Measurements from ENCODE around the gene SMC6. TPM values are rescaled to one million over a fixed set of nuclear protein-coding genes. Genes with fewer than 3 reads are reported as not detected.

The SMC6 gene
- total RNA-seq, 6 experiments from 2014 or later, result 13.4 to 17.6 (median 16.6) TPM

GRCh38 chr2:17615147-17615546 is 138.5 kb downstream of the SMC6 start:
- no peak for TF ChIP-seq CTCF (IDR thresholded peaks at IDR 0.05)
- DNase-seq, result no peak
- no peak overlapping the region for H3K4me3 Mint-ChIP-seq
- H3K36me3 Mint-ChIP-seq (ENCODE audit: low read depth), result no peaks in the 10 kb centered on the region
- H3K27ac Mint-ChIP-seq, result no peak overlapping the region
- peaks cover 4% of the 10 kb centered on the region for H3K27me3 Mint-ChIP-seq (ENCODE audit: insufficient read depth)
- peaks cover 12% of the 10 kb centered on the region for H3K4me1 Mint-ChIP-seq (ENCODE audit: low read depth)
- no peaks in the 10 kb centered on the region for H3K9me3 Mint-ChIP-seq

GRCh38 chr2:17614174-17614930 is 139.3 kb downstream of the SMC6 start:
- H3K27ac Mint-ChIP-seq, result no peak overlapping the region
- TF ChIP-seq CTCF (IDR thresholded peaks at IDR 0.05), result no peak

More at GRCh38 chr2:17614174-17614930, 139.3 kb downstream of the SMC6 start:
- no peak for DNase-seq
- Mint-ChIP-seq H3K36me3 (ENCODE audit: low read depth) (no peaks in the 10 kb centered on the region), H3K4me1 (ENCODE audit: low read depth) (peaks cover 8% of the 10 kb centered on the region), H3K27me3 (ENCODE audit: insufficient read depth) (peaks cover 4% of the 10 kb centered on the region), H3K9me3 (no peaks in the 10 kb centered on the region), H3K4me3 (no peak overlapping the region)

Other genes starting within 250 kb of the SMC6 start
- gene RAD51AP2, start 235.4 kb downstream of the SMC6 start, total RNA-seq (2021; fragmentation: NEBNext Ultra II Directional; extraction: Animal tissue kit (Norgen Biotek cat#: 25700)), result not detected
- not detected for gene VSNL1, start 213.1 kb downstream of the SMC6 start, total RNA-seq (2021; fragmentation: NEBNext Ultra II Directional; extraction: Animal tissue kit (Norgen Biotek cat#: 25700))
- 10 to 100 TPM in 5 of 6 experiments, 1 to 10 TPM in 1; 9.8 to 16.5 (median 13.1) TPM for gene GEN1, start 328 bp upstream of the SMC6 start, total RNA-seq (2021; fragmentation: NEBNext Ultra II Directional; extraction: Animal tissue kit (Norgen Biotek cat#: 25700))
- not detected for gene MSGN1, start 62.6 kb upstream of the SMC6 start, total RNA-seq (2021; fragmentation: NEBNext Ultra II Directional; extraction: Animal tissue kit (Norgen Biotek cat#: 25700))
- gene KCNS3, start 124.9 kb upstream of the SMC6 start, total RNA-seq (2021; fragmentation: NEBNext Ultra II Directional; extraction: Animal tissue kit (Norgen Biotek cat#: 25700)), result 1 to 10 TPM in 4 of 6 experiments, under 1 TPM in 2; 0.83 to 2.1 (median 1.3) TPM